OCI-LY7 (cell line): ENCODE measurements around the gene QPRT.

Experiments used
- CTCF ChIP-seq: fragments of 200-600 bp; sonication (generic); conservative IDR thresholded peaks from 2 replicates; pipeline ENCODE4 v1.5.1; 2014; ENCODE audit warnings: mild to moderate bottlenecking, antibody characterized with exemption, low read length, moderate library complexity, mixed read lengths
- EZH2phosphoT487 ChIP-seq: fragments of 200-600 bp; sonication (generic); IDR thresholded peaks from 2 replicates; pipeline ENCODE4 v1.6.1; 2018; ENCODE audit warnings: low read depth, borderline replicate concordance, mild to moderate bottlenecking, mixed run types, antibody characterized with exemption, low read length, moderate library complexity, mixed read lengths

GRCh38 chr16:29656688-29657523 is 22.1 kb upstream of the QPRT start:
- TF ChIP-seq CTCF (no peak), EZH2phosphoT487 (no peak)
